Adrenal gland (tissue), 12 donors: ENCODE data around the gene TNFRSF19. TPM values are rescaled to one million over a fixed set of nuclear protein-coding genes. Genes with fewer than 3 reads are reported as not detected.

Source experiments
- DNase-seq, 7 donors: peaks; one replicate each; pipeline ENCODE4 v3.0.0-alpha.2; 2019 to 2020
- H3K27ac ChIP-seq, 5 donors: fragments of 200-600 bp; sonication (generic) in 4 of 5; 1 replicate in 3 of 5; 2 replicates in 2 of 5; pipeline versions ENCODE4 v1.5.1 to v1.8.0; 2016 to 2020; ENCODE audit warnings: mild to moderate bottlenecking in 1 of 5
- H3K27me3 ChIP-seq: fragments of 200-600 bp; 2 replicates; pipeline ENCODE4 v1.8.0; 2021
- H3K36me3 ChIP-seq, 2 donors: fragments of 200-600 bp; replicated peaks in 1 of 2; 1 replicate in 1 of 2; 2 replicates in 1 of 2; pipeline versions ENCODE4 v1.5.1 to v1.8.0; 2018 to 2022
- H3K4me1 ChIP-seq, 2 donors: fragments of 200-600 bp; replicated peaks in 1 of 2; 1 replicate in 1 of 2; 2 replicates in 1 of 2; pipeline versions ENCODE4 v1.5.1 to v1.8.0; 2018 to 2021
- H3K4me3 ChIP-seq, 4 donors: fragments of 200-600 bp; sonication (generic) in 3 of 4; one replicate each; pipeline ENCODE4 v1.5.1; 2016 to 2018
- H3K9me3 ChIP-seq, 3 donors: fragments of 200-600 bp; sonication (generic) in 1 of 3; replicated peaks in 1 of 3; 1 replicate in 2 of 3; 2 replicates in 1 of 3; pipeline versions ENCODE4 v1.5.1 to v1.8.0; 2016 to 2021
- CTCF ChIP-seq, 6 experiments: fragments of 450-650 bp in 4 of 6; fragments of 200-600 bp in 2 of 6; sonication (generic) in 1 of 6; IDR thresholded peaks; 1 replicate in 5 of 6; 2 replicates in 1 of 6; pipeline versions ENCODE4 v1.5.1 to v1.8.0; 2016 to 2021; ENCODE audit warnings: antibody characterized with exemption in 6 of 6, mild to moderate bottlenecking in 2 of 6, moderate library complexity in 1 of 6
- POLR2A ChIP-seq, 2 donors: fragments of 450-650 bp; IDR thresholded peaks; one replicate each; pipeline ENCODE4 v1.6.1; 2017; ENCODE audit warnings: antibody characterized with exemption in 2 of 2, mild to moderate bottlenecking in 2 of 2, moderate library complexity in 1 of 2
- WGBS, 4 donors: extraction: QIAGEN DNeasy Blood & Tissue Kit in 2 of 4; methylation state at CpG; one replicate each; pipeline versions ENCODE4 v1.1.5 to v1.1.7; 2013 to 2017; 5-methylcytosine and 5-hydroxymethylcytosine counted together
- intact Hi-C, 2 donors: fragments of 100-400 bp; cut with DNase I; formaldehyde crosslinking; loops; one replicate each; pipeline versions ENCODE4 v1.14.1 to v1.15.0; 2022 to 2023
- polyA plus RNA-seq, 3 donors: library from polyadenylated mRNA; stranded (reverse); fragments of 200-250 nt in 2 of 3; fragments of 350-450 nt in 1 of 3; fragmentation: Illumina TruSeq in 1 of 3; extraction: RNeasy Lipid Tissue Mini Kit (QIAGEN cat#74804) in 1 of 3; gene quantifications; one replicate each; pipeline ENCODE4 v1.2.3, GENCODE V29; 2013 to 2014
- total RNA-seq, 9 donors: library from RNA; depleted of rRNA in 4 of 9; stranded (reverse); fragments of >200 nt in 4 of 9; fragments of 120-200 nt in 1 of 9; fragmentation: NEBNext Ultra II Directional in 1 of 9; extraction: Animal tissue kit (Norgen Biotek cat#: 25700) in 1 of 9; gene quantifications; one replicate each; pipeline versions ENCODE4 v1.1.0 to v1.2.4, GENCODE V29; 2013 to 2023
- donor health status: healthy with polysubstance abuse.
- donor health status: Bipolar disorder and iron deficiency.
- donor health status: DM: yes; HTN: yes; CAD: no.
- donor health status: DM: no; HTN: no; CAD: no.
- donor health status: DM: no; HTN: no; CAD: no.
- donor health status: DM: yes; HTN: yes; CAD: no.

TNFRSF19 gene
- total and polyA plus RNA-seq, 12 donors, result 0.88 to 6.7 (median 3.3) TPM

GRCh38 chr13:23680845-23681669, 110.8 kb downstream of the TNFRSF19 start:
- Histone ChIP-seq H3K27me3 (no peaks in the 10 kb centered on the region), H3K9me3 (no peaks in the 10 kb centered on the region), H3K4me1 (no peaks in the 10 kb centered on the region), H3K36me3 (no peaks in the 10 kb centered on the region), H3K4me3 (no peak overlapping the region), H3K27ac (no peak overlapping the region)
- TF ChIP-seq POLR2A (IDR thresholded peaks at IDR 0.05) (no peak), CTCF (IDR thresholded peaks at IDR 0.05) (no peak)
- intact Hi-C loops, result no loop called here
- WGBS, 4 donors, result 68 to 86% (median 75%) methylated on average over 9 to 10 of the region's 10 CpGs
- DNase-seq, result no peak

GRCh38 chr13:23683084-23683483, 112.9 kb downstream of the TNFRSF19 start:
- WGBS, 4 donors, result 59 to 79% (median 72%) methylated on average over 4 of the region's 4 CpGs
- H3K27me3 ChIP-seq, result no peaks in the 10 kb centered on the region
- TF ChIP-seq CTCF (IDR thresholded peaks at IDR 0.05) (no peak), POLR2A (IDR thresholded peaks at IDR 0.05) (no peak)
- H3K4me3 ChIP-seq, result no peak overlapping the region
- H3K36me3 ChIP-seq, result no peaks in the 10 kb centered on the region
- H3K27ac ChIP-seq, result no peak overlapping the region
- H3K9me3 ChIP-seq, result no peaks in the 10 kb centered on the region
- intact Hi-C loops, result no loop called here
- DNase-seq, result no peak
- no peaks in the 10 kb centered on the region for H3K4me1 ChIP-seq

GRCh38 chr13:23684647-23685046, 114.4 kb downstream of the TNFRSF19 start:
- intact Hi-C loops, result no loop called here
- Histone ChIP-seq H3K27me3 (no peaks in the 10 kb centered on the region), H3K36me3 (no peaks in the 10 kb centered on the region), H3K27ac (no peak overlapping the region), H3K4me3 (no peak overlapping the region), H3K9me3 (no peaks in the 10 kb centered on the region), H3K4me1 (no peaks in the 10 kb centered on the region)
- no peak for DNase-seq
- WGBS, 4 donors, result 93 to 100% (median 95%) methylated on average over 2 of the region's 2 CpGs
- no peak for TF ChIP-seq CTCF (IDR thresholded peaks at IDR 0.05)
- no peak for TF ChIP-seq POLR2A (IDR thresholded peaks at IDR 0.05)

GRCh38 chr13:23685416-23685815, 115.2 kb downstream of the TNFRSF19 start:
- Histone ChIP-seq H3K4me3 (no peak overlapping the region), H3K27ac (no peak overlapping the region), H3K27me3 (no peaks in the 10 kb centered on the region), H3K9me3 (no peaks in the 10 kb centered on the region), H3K4me1 (no peaks in the 10 kb centered on the region), H3K36me3 (no peaks in the 10 kb centered on the region)
- TF ChIP-seq POLR2A (IDR thresholded peaks at IDR 0.05), result no peak
- no peak for TF ChIP-seq CTCF (IDR thresholded peaks at IDR 0.05)
- intact Hi-C loops, result no loop called here
- DNase-seq, result no peak
- 78 to 92% (median 82%) methylated on average over 1 of the region's 1 CpG for WGBS, 4 donors
